NCI-H2029 (cell line): ENCODE results near the gene BRAF.
"Not testable (repeated sequence)": the region's sequence is repeated elsewhere in the genome, so short reads cannot be mapped to it uniquely, and the experiment has no call there.

Experiments used
- DNase-seq: peaks from one replicate; lab custom pipeline; 2025; lab: John Stamatoyannopoulos, UW

BRAF gene

DNA sequence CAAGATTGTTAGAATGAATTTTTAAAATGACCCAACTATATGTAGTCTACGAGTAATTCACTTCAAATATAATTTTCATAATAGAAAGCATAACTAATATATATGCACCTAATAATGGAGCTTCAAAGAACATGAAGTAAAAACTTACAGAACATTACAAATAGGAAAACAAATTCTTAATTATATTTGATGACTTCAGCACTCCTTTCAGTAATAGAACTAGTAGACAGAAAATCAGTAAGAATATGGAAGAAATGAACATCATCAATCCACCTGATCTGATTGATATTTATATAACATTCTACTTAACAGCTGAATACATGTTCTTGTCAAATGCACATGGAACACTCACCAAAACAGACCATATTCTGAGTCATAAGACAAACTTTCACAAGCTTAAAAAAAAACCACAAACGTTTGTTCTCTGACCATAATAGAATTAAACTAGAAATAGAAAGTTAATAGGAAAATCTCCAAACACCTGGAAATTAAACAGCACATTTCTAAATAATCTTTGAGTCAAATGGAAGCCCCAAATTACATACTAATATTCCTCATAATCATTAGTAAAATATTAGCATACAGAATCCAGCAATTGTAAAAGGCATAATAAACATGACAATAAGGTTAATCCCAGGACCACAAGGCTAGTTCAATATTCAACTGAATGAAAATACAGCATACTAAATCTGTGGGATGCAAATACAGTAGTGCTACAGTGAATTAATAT is 48.0 kb downstream of the BRAF start:
- no peak for DNase-seq

GRCh38 chr7:140873434-140873833 is 51.3 kb downstream of the BRAF start:
- DNase-seq, result no peak

DNA sequence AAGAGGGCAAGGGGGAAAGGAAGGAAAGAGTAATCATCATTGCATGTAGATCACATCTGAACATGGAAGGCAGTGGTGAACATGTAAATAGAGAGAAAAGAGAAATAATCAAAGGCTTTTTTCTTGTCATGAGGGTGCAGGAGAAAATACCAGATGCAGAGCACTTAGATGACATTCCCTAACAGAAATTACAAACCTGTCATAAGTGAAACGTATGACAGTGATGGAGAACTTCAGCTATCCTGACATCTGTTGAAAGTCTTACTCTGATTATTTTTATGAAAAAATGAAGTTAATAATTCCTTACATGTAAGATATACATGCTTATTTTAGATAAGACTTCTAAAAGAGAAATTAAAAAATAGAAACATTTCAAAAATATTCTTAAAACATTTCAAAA is 54.7 kb downstream of the BRAF start:
- DNase-seq, result no peak

GRCh38 chr7:140869430-140869829 is 55.3 kb downstream of the BRAF start:
- no peak for DNase-seq

DNA sequence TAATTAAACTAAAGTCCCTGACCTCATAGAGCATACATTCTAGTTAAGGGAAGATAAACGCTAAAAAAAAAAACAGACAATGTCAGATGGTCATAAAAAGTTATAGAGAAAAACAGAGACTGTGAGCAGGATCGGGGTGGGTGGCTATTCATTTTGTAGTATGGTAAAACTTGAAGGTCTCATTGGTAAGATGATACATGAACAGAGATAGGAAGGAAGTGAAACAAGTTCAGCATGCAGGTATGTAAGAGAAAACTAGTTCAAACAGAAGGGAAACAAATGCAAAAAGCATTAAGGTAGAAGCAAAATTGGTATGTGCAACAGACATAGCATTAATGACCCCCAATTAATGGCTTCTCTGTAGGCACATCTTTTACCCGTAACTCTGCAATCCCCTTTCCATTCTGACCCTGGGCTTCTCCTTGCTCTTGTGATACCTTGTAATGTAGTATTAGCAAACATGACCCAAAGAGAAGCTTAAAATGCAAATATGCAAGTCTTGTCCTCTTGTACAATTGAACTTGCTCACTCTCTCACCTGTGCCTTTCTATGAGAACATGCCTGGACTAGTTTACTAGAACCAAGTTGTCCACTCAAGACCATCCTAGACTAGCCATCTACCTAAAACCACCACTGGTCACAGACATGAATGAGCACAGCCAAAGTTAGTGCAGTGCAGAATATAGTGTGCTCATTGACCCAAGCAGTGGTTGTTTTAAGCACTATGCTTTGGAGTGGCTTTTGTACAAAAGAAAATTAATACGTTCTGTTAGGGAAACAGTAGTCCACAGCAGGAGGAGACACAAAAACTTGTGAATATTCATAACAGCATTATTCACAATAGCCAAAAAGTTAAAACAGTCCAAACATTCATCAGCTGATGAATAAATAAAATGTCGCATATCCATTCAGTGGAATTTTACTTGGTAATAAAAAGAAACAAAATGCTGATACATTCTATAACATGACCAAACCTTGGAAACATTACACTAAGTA is 57.0 kb downstream of the BRAF start:
- no peak for DNase-seq

DNA sequence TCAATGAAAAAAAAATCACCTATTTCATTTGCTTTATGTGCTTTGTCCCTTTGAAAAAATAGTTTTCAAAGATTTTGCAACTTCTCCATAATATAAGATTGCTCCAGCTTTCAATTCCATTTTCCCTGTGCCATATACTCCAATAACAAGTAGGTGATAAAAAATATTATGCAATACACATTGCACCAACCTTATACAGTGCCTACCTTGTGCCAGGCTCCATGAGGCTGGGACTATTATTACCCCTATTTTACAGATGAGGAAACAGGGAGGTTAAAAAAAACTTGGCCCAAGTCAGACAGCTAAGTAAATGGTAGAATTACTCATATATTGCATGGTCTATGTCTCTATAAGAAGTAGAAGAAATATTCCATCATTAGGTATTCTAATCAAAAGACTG is 57.8 kb downstream of the BRAF start:
- no peak for DNase-seq

GRCh38 chr7:140864732-140865131 is 60.0 kb downstream of the BRAF start:
- no peak for DNase-seq

- DNase-seq, result no peak
Measured at GRCh38 chr7:140863867-140864266, 60.9 kb downstream of the BRAF start.

GRCh38 chr7:140863184-140863583 is 61.5 kb downstream of the BRAF start:
- DNase-seq, result no peak

DNA sequence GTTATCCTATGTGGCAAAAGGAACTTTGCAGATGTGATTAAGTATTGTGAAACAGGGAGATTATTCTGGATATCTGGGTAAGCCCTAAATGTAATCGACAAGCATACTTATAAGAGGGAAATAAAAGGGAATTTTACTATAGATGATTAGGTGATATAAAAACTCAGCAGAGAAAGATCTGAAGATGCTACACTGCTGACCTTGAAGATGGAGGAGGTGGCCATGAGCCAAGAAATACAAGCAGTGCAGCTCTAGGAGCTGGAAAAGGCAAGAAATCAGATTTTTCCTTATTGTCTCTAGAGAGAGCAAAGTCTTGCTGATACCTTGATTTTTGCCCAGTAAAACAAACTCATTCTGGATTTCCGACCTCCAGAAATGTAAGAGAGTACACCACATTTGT is 67.7 kb downstream of the BRAF start:
- DNase-seq, result no peak

- DNase-seq, result no peak
Measured at GRCh38 chr7:140841166-140841715, 83.5 kb downstream of the BRAF start.

- no peak for DNase-seq
Measured at GRCh38 chr7:140831724-140832123, 93.0 kb downstream of the BRAF start.

- DNase-seq, result no peak
Measured at GRCh38 chr7:140829720-140830119, 95.0 kb downstream of the BRAF start.

GRCh38 chr7:140828741-140829140 is 96.0 kb downstream of the BRAF start:
- no peak for DNase-seq

GRCh38 chr7:140817383-140817782 is 107.3 kb downstream of the BRAF start:
- DNase-seq, result not testable (repeated sequence)

GRCh38 chr7:140810830-140811556 is 113.7 kb downstream of the BRAF start:
- DNase-seq, result peak; percentile 60

DNA sequence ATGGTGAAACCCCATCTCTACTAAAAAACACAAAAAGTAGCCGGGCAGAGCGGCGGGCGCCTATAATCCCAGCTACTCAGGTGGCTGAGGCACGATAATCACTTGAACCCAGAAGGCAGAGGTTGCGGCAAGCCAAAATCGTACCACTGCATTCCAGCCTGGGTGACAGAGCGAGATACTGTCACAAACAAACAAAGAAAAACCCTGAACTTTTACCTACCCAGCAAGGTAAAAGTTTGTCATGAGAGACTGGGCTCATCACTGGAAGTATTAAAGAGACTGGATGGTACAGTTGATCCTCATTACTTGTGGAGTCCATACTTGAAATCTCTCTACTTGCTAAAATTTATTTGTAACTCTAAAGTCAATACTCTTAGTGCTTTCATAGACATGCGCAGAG is 114.3 kb downstream of the BRAF start:
- no peak for DNase-seq

DNA sequence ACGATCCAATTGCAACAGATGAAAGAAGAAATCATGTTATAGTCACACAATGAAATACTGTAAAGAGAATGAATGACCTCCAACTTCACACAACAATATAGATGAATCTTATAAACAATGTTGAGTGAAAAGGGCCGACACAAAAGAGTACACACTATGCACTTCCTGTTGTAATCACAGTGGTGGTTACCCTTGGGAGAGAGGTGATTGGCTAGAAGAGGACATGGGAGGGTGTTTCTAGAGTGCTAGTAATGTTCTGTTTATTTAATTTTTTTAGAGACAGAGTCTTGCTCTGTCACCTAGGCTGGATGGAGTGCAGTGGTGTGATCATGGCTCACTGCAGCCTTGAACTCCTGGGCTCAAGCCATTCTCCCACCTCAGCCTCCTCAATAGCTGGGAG is 145.8 kb downstream of the BRAF start:
- no peak for DNase-seq

- no peak for DNase-seq
Measured at GRCh38 chr7:140778568-140778967, 146.2 kb downstream of the BRAF start.

- DNase-seq, result no peak
Measured at GRCh38 chr7:140774371-140774770, 150.4 kb downstream of the BRAF start.

GRCh38 chr7:140773104-140773503 is 151.6 kb downstream of the BRAF start:
- DNase-seq, result no peak

DNA sequence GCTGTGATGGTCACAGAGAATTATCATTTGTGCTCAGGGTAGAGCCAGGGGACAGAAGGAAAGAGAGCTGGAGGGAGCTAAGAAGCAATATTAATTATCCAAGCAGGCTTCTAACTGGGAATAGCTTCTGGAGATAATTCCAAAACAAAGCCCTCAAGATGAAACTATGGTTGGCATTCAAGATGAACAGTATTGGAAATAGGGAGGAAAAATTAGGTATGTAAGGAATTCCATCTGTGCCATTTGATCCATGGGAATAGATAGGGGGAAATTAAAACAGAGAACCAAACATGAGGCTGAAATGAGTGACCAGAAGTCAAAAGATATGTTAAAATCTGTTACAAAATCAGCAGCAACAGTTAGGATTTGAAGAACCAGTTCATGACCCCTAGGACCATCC is 152.9 kb downstream of the BRAF start:
- DNase-seq, result no peak
